Liver (tissue), 9 donors: ENCODE results near the gene ZNF175. TPM values are rescaled to one million over a fixed set of nuclear protein-coding genes. Genes with fewer than 3 reads are reported as not detected.

Experiments used
- DNase-seq: peaks from one replicate; pipeline ENCODE4 v3.0.0-alpha.2; 2017; ENCODE audit warnings: low spot score
- H3K27ac ChIP-seq, 2 donors: one replicate each; pipeline ENCODE4 v1.7.0; 2013; ENCODE audit warnings: inconsistent platforms in 2 of 2, low read length in 2 of 2, control low read depth in 1 of 2, low read depth in 1 of 2, mild to moderate bottlenecking in 1 of 2
- H3K27me3 ChIP-seq, 4 donors: one replicate each; pipeline versions ENCODE4 v1.6.1 to v1.7.0; 2013; ENCODE audit warnings: low read length in 3 of 4, inconsistent platforms in 1 of 4, mild to moderate bottlenecking in 1 of 4, moderate library complexity in 1 of 4; ENCODE audit not compliant: control insufficient read depth in 4 of 4, insufficient read depth in 4 of 4
- H3K36me3 ChIP-seq, 4 donors: one replicate each; pipeline versions ENCODE4 v1.6.1 to v1.7.0; 2013; ENCODE audit warnings: low read length in 3 of 4, mild to moderate bottlenecking in 3 of 4, low read depth in 1 of 4, moderate library complexity in 1 of 4; ENCODE audit not compliant: control insufficient read depth in 4 of 4, insufficient read depth in 3 of 4
- H3K4me1 ChIP-seq, 4 donors: one replicate each; pipeline versions ENCODE4 v1.6.1 to v1.7.0; 2013; ENCODE audit warnings: low read length in 3 of 4, mild to moderate bottlenecking in 3 of 4, moderate library complexity in 1 of 4; ENCODE audit not compliant: control insufficient read depth in 4 of 4, insufficient read depth in 4 of 4
- H3K4me3 ChIP-seq, 3 donors: one replicate each; pipeline versions ENCODE4 v1.6.1 to v1.7.0; 2013; ENCODE audit warnings: low read length in 3 of 3, control low read depth in 1 of 3, low read depth in 1 of 3, mild to moderate bottlenecking in 1 of 3
- H3K9ac ChIP-seq, 2 donors: one replicate each; pipeline ENCODE4 v1.7.0; 2013; ENCODE audit warnings: low read length in 2 of 2, mild to moderate bottlenecking in 2 of 2, moderate library complexity in 2 of 2, control low read depth in 1 of 2, low read depth in 1 of 2
- H3K9me3 ChIP-seq, 4 donors: one replicate each; pipeline versions ENCODE4 v1.6.1 to v1.7.0; 2013; ENCODE audit warnings: low read length in 3 of 4; ENCODE audit not compliant: control insufficient read depth in 4 of 4
- EGR1 ChIP-seq, 2 donors: IDR thresholded peaks; 2 replicates each; pipeline ENCODE4 v1.6.1; 2016 to 2018; ENCODE audit warnings: antibody characterized with exemption in 2 of 2, low read depth in 2 of 2
- FOXA1 ChIP-seq: IDR thresholded peaks from 2 replicates; pipeline ENCODE4 v1.6.1; 2016; ENCODE audit warnings: antibody characterized with exemption
- FOXA2 ChIP-seq: IDR thresholded peaks from 2 replicates; pipeline ENCODE4 v1.6.1; 2016; ENCODE audit warnings: antibody characterized with exemption
- GABPA ChIP-seq, 2 donors: IDR thresholded peaks in 1 of 2; conservative IDR thresholded peaks in 1 of 2; 2 replicates each; pipeline ENCODE4 v1.6.1; 2016; ENCODE audit warnings: antibody characterized with exemption in 2 of 2, mild to moderate bottlenecking in 1 of 2, moderate library complexity in 1 of 2
- HNF4A ChIP-seq, 2 donors: conservative IDR thresholded peaks; 2 replicates each; pipeline ENCODE4 v1.6.1; 2016; ENCODE audit warnings: antibody characterized with exemption in 2 of 2, mild to moderate bottlenecking in 2 of 2
- HNF4G ChIP-seq: IDR thresholded peaks from 2 replicates; pipeline ENCODE4 v1.6.1; 2016; ENCODE audit warnings: antibody characterized with exemption
- JUND ChIP-seq, 2 donors: IDR thresholded peaks; 2 replicates each; pipeline ENCODE4 v1.6.1; 2016; ENCODE audit warnings: antibody characterized with exemption in 2 of 2
- NR2F2 ChIP-seq: IDR thresholded peaks from 2 replicates; pipeline ENCODE4 v1.6.1; 2016; ENCODE audit warnings: antibody characterized with exemption
- REST ChIP-seq: IDR thresholded peaks from 2 replicates; pipeline ENCODE4 v1.6.1; 2016; ENCODE audit warnings: antibody characterized with exemption, mild to moderate bottlenecking
- RXRA ChIP-seq, 2 donors: IDR thresholded peaks; 2 replicates each; pipeline ENCODE4 v1.6.1; 2017 to 2018; ENCODE audit warnings: antibody characterized with exemption in 2 of 2, mild to moderate bottlenecking in 1 of 2
- SP1 ChIP-seq: IDR thresholded peaks from 2 replicates; pipeline ENCODE4 v1.6.1; 2018; ENCODE audit warnings: antibody characterized with exemption, mild to moderate bottlenecking
- TAF1 ChIP-seq: conservative IDR thresholded peaks from 2 replicates; pipeline ENCODE4 v1.6.1; 2016; ENCODE audit warnings: antibody characterized with exemption, mild to moderate bottlenecking
- WGBS: extraction: QIAGEN DNeasy Blood & Tissue Kit; methylation state at CpG from one replicate; pipeline ENCODE4 v1.1.7; 2013; 5-methylcytosine and 5-hydroxymethylcytosine counted together
- polyA plus RNA-seq, 2 donors: library from polyadenylated mRNA; stranded (reverse) in 1 of 2; unstranded in 1 of 2; fragments of 200-250 nt in 1 of 2; fragments of >200 nt in 1 of 2; fragmentation: Nextera tagmentation in 1 of 2; extraction: Ambion mirVana in 1 of 2; gene quantifications; one replicate each; pipeline versions ENCODE4 v1.2.1 to v1.2.3, GENCODE V29; 2013 to 2015
- total RNA-seq, 2 donors: library from RNA; depleted of rRNA; stranded (reverse); fragments of >200 nt; gene quantifications; one replicate each; pipeline ENCODE4 v1.2.3, GENCODE V29; 2014
- TF ChIP-seq, protein P1 (sequence below): IDR thresholded peaks from 2 replicates; pipeline ENCODE4 v1.6.1; 2016; ENCODE audit warnings: antibody characterized with exemption
- TF ChIP-seq, protein P2 (sequence below): IDR thresholded peaks from 2 replicates; pipeline ENCODE4 v1.6.1; 2016; ENCODE audit warnings: antibody characterized with exemption
- TF ChIP-seq, protein P3 (sequence below): IDR thresholded peaks from 2 replicates; pipeline ENCODE4 v1.6.1; 2016; ENCODE audit warnings: antibody characterized with exemption
- TF ChIP-seq, protein P4 (sequence below): fragments of 150-350 bp; IDR thresholded peaks from 2 replicates; pipeline ENCODE4 v1.5.1; 2017; ENCODE audit warnings: improper control_type of control experiment, low read depth, low read length; ENCODE audit not compliant: missing input control
- donor health status: healthy.
- donor health status: healthy.
- donor health status: healthy.
- donor health status: healthy.
- donor health status: healthy.

The ZNF175 gene
- total and polyA plus RNA-seq, 4 donors: 0.60 to 5.3 (median 2.5) TPM

DNA sequence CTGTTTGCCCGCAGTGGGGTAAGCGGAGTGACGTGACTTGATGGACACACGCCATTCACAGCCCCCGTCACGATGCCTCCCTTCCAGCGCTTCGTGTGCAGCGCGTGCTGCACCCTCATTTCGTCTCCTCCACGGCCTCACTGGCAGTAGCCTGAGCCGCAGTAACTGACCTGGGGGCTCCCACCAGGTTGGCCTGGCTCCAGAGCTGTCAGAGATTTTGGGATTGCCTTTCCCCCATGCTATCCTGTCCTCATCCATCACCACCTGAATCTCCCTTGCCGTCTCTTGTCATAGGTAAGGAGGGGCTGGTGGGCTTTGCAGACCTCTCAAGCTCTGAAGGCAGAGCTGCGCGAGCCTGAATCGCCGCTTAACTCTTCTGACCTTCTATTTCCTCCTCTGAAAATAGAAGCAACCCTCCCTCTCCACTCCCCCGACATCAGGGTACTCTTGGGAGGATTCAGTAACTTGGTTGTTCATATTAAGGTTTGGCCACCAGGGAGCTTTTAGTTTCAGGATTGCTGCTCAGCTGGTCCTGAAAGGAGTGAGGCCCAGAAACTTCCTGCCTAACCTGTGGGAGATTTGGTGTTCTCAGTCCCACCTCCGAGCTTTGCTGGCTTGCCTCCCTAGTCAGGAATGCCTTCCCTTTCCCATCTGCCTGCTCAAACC is 31.2 kb downstream of the ZNF175 start:
- WGBS: 94% methylated on average over 20 of the region's 20 CpGs
- Histone ChIP-seq H3K9me3 (peaks cover 0 to 6% (median 3%) of the 10 kb centered on the region in 4 donors), H3K4me3 (no peak overlapping the region), H3K4me1 (no peaks in the 10 kb centered on the region), H3K36me3 (no peaks in the 10 kb centered on the region), H3K9ac (no peak overlapping the region), H3K27ac (no peak overlapping the region), H3K27me3 (no peaks in the 10 kb centered on the region)
- no peak for DNase-seq
- TF ChIP-seq GABPA (IDR thresholded peaks at IDR 0.05 in 1 of 2, conservative IDR thresholded peaks at IDR 0.05 in 1 of 2) (no peak), FOXA2 (no peak), NR2F2 (no peak), HNF4G (no peak), SP1 (no peak), TAF1 (no peak), HNF4A (conservative IDR thresholded peaks at IDR 0.05) (no peak), RXRA (IDR thresholded peaks at IDR 0.05) (no peak), FOXA1 (no peak)
- TF ChIP-seq, protein P1, sequence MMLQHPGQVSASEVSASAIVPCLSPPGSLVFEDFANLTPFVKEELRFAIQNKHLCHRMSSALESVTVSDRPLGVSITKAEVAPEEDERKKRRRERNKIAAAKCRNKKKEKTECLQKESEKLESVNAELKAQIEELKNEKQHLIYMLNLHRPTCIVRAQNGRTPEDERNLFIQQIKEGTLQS: no peak

GRCh38 chr19:51607077-51607476 is 36.0 kb downstream of the ZNF175 start:
- DNase-seq: no peak
- WGBS: 58% methylated on average over 6 of the region's 6 CpGs
- H3K9ac ChIP-seq: no peak overlapping the region

More at GRCh38 chr19:51607077-51607476, 36.0 kb downstream of the ZNF175 start:
- no peak overlapping the region for H3K4me3 ChIP-seq
- H3K36me3 ChIP-seq: no peaks in the 10 kb centered on the region
- H3K4me1 ChIP-seq: no peaks in the 10 kb centered on the region
- peaks cover 0 to 6% (median 0%) of the 10 kb centered on the region in 4 donors for H3K9me3 ChIP-seq
- no peak overlapping the region for H3K27ac ChIP-seq
- H3K27me3 ChIP-seq: peaks cover 0 to 4% (median 0%) of the 10 kb centered on the region in 4 donors
- TF ChIP-seq NR2F2 (no peak), TAF1 (no peak), EGR1 (IDR thresholded peaks at IDR 0.05; ENCODE audit: low read depth in 2 of 2) (no peak), JUND (IDR thresholded peaks at IDR 0.05) (no peak), REST (no peak)
- TF ChIP-seq, protein P2, sequence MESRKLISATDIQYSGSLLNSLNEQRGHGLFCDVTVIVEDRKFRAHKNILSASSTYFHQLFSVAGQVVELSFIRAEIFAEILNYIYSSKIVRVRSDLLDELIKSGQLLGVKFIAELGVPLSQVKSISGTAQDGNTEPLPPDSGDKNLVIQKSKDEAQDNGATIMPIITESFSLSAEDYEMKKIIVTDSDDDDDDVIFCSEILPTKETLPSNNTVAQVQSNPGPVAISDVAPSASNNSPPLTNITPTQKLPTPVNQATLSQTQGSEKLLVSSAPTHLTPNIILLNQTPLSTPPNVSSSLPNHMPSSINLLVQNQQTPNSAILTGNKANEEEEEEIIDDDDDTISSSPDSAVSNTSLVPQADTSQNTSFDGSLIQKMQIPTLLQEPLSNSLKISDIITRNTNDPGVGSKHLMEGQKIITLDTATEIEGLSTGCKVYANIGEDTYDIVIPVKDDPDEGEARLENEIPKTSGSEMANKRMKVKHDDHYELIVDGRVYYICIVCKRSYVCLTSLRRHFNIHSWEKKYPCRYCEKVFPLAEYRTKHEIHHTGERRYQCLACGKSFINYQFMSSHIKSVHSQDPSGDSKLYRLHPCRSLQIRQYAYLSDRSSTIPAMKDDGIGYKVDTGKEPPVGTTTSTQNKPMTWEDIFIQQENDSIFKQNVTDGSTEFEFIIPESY: no peak
- TF ChIP-seq, protein P3, sequence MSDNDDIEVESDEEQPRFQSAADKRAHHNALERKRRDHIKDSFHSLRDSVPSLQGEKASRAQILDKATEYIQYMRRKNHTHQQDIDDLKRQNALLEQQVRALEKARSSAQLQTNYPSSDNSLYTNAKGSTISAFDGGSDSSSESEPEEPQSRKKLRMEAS: no peak
- TF ChIP-seq, protein P4, sequence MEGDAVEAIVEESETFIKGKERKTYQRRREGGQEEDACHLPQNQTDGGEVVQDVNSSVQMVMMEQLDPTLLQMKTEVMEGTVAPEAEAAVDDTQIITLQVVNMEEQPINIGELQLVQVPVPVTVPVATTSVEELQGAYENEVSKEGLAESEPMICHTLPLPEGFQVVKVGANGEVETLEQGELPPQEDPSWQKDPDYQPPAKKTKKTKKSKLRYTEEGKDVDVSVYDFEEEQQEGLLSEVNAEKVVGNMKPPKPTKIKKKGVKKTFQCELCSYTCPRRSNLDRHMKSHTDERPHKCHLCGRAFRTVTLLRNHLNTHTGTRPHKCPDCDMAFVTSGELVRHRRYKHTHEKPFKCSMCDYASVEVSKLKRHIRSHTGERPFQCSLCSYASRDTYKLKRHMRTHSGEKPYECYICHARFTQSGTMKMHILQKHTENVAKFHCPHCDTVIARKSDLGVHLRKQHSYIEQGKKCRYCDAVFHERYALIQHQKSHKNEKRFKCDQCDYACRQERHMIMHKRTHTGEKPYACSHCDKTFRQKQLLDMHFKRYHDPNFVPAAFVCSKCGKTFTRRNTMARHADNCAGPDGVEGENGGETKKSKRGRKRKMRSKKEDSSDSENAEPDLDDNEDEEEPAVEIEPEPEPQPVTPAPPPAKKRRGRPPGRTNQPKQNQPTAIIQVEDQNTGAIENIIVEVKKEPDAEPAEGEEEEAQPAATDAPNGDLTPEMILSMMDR: no peak
